Measurements from ENCODE around the gene MDK. TPM values are rescaled to one million over a fixed set of nuclear protein-coding genes. Genes with fewer than 3 reads are reported as not detected.

Gene MDK
- total RNA-seq, 1 donor from 2014 or later: 163 TPM

DNA sequence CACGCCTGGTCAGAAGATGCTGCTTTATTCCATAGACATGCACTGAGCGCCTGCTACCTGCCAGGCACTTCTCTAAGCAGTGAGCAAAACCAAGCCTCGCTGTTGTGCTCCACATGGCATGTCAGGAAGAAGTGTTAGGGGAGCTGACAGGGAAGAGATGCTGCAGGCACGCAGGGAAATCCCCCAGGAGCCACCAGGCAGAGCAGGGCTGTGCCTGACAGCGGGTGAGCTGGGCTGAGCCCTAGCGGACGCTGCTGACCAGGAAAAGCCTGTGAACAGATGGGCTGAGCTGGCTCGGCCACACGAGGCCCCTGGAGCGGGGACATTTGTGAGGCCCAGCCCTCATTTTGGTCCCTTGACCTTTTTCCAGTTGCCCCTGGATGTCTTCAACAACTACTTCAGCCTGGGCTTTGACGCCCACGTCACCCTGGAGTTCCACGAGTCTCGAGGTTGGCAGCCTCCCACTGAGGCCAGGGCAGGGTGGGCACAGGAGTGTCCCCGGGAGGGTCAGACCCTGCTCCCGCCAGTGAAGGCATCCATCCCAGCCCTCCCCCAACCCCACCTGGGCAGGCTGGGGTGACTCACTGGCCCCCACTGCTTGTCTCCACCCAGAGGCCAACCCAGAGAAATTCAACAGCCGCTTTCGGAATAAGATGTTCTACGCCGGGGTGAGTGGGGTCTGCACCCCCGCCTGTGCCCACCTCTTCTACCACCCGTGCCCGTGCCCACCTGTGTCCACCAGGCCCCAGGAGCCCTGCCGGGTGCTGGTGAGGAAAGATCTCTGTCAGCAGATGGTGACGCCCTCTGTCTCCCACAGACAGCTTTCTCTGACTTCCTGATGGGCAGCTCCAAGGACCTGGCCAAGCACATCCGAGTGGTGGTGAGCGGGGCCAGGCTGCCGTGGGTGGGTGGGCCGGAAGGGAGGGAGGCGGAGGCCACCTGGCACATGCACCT is 7.4 kb upstream of the MDK start:
- H3K36me3 Mint-ChIP-seq (ENCODE audit: unreplicated experiment): peaks cover 17% of the 10 kb centered on the region
- no peaks in the 10 kb centered on the region for H3K9me3 Mint-ChIP-seq (ENCODE audit: unreplicated experiment)
- no peak overlapping the region for H3K4me3 Mint-ChIP-seq (ENCODE audit: unreplicated experiment)
- peaks cover 8% of the 10 kb centered on the region for H3K4me1 Mint-ChIP-seq (ENCODE audit: unreplicated experiment)
- TF ChIP-seq, protein P1, sequence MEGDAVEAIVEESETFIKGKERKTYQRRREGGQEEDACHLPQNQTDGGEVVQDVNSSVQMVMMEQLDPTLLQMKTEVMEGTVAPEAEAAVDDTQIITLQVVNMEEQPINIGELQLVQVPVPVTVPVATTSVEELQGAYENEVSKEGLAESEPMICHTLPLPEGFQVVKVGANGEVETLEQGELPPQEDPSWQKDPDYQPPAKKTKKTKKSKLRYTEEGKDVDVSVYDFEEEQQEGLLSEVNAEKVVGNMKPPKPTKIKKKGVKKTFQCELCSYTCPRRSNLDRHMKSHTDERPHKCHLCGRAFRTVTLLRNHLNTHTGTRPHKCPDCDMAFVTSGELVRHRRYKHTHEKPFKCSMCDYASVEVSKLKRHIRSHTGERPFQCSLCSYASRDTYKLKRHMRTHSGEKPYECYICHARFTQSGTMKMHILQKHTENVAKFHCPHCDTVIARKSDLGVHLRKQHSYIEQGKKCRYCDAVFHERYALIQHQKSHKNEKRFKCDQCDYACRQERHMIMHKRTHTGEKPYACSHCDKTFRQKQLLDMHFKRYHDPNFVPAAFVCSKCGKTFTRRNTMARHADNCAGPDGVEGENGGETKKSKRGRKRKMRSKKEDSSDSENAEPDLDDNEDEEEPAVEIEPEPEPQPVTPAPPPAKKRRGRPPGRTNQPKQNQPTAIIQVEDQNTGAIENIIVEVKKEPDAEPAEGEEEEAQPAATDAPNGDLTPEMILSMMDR (IDR thresholded peaks at IDR 0.05): no peak
- no peak for DNase-seq (ENCODE audit: extremely low spot score, unreplicated experiment)
- H3K27ac Mint-ChIP-seq (ENCODE audit: unreplicated experiment): no peak overlapping the region
- H3K27me3 Mint-ChIP-seq (ENCODE audit: unreplicated experiment): no peaks in the 10 kb centered on the region

- peaks cover 17% of the 10 kb centered on the region for H3K36me3 Mint-ChIP-seq (ENCODE audit: unreplicated experiment)
- H3K9me3 Mint-ChIP-seq (ENCODE audit: unreplicated experiment): no peaks in the 10 kb centered on the region
- no peak overlapping the region for H3K4me3 Mint-ChIP-seq (ENCODE audit: unreplicated experiment)
These were observed 6.7 kb upstream of the MDK start for GRCh38 chr11:46374815-46375214.

GRCh38 chr11:46375392-46376101 is 5.9 kb upstream of the MDK start:
- Mint-ChIP-seq H3K4me3 (ENCODE audit: unreplicated experiment) (no peak overlapping the region), H3K9me3 (ENCODE audit: unreplicated experiment) (no peaks in the 10 kb centered on the region), H3K27ac (ENCODE audit: unreplicated experiment) (no peak overlapping the region), H3K36me3 (ENCODE audit: unreplicated experiment) (peaks cover 17% of the 10 kb centered on the region), H3K27me3 (ENCODE audit: unreplicated experiment) (no peaks in the 10 kb centered on the region), H3K4me1 (ENCODE audit: unreplicated experiment) (peaks cover 3% of the 10 kb centered on the region)
- TF ChIP-seq, protein P1 (IDR thresholded peaks at IDR 0.05): no peak
- DNase-seq (ENCODE audit: extremely low spot score, unreplicated experiment): no peak

More at GRCh38 chr11:46374815-46375214, 6.7 kb upstream of the MDK start:
- H3K27me3 Mint-ChIP-seq (ENCODE audit: unreplicated experiment): no peaks in the 10 kb centered on the region
- peaks cover 2% of the 10 kb centered on the region for H3K4me1 Mint-ChIP-seq (ENCODE audit: unreplicated experiment)
- TF ChIP-seq, protein P1 (IDR thresholded peaks at IDR 0.05): no peak
- no peak for DNase-seq (ENCODE audit: extremely low spot score, unreplicated experiment)
- no peak overlapping the region for H3K27ac Mint-ChIP-seq (ENCODE audit: unreplicated experiment)

- Mint-ChIP-seq H3K36me3 (ENCODE audit: unreplicated experiment) (peaks cover 17% of the 10 kb centered on the region), H3K27me3 (ENCODE audit: unreplicated experiment) (no peaks in the 10 kb centered on the region), H3K4me3 (ENCODE audit: unreplicated experiment) (no peak overlapping the region), H3K27ac (ENCODE audit: unreplicated experiment) (no peak overlapping the region), H3K4me1 (ENCODE audit: unreplicated experiment) (peaks cover 4% of the 10 kb centered on the region), H3K9me3 (ENCODE audit: unreplicated experiment) (no peaks in the 10 kb centered on the region)
- no peak for DNase-seq (ENCODE audit: extremely low spot score, unreplicated experiment)
- TF ChIP-seq, protein P1 (IDR thresholded peaks at IDR 0.05): no peak
These were observed 5.0 kb upstream of the MDK start for GRCh38 chr11:46376258-46377050.
